BJ (cell line): ENCODE data around the gene DYNLRB1. TPM values are rescaled to one million over a fixed set of nuclear protein-coding genes. Genes with fewer than 3 reads are reported as not detected.

Source experiments
- CTCF ChIA-PET: fragments of 350-600 bp; formaldehyde crosslinking; extraction: SDS; loops from one replicate; lab custom pipeline; 2021; ENCODE audit warnings: antibody characterized with exemption, inconsistent platforms; lab: Yijun Ruan, JAX
- POLR2A ChIA-PET: fragments of 300-600 bp; sonication (Branson Sonifier 250); formaldehyde crosslinking; extraction: SDS; loops from one replicate; lab custom pipeline; 2021; ENCODE audit warnings: antibody characterized with exemption; lab: Charles Lee
- DNase-seq: peaks from one replicate; pipeline ENCODE4 v3.0.0-alpha.2; 2011; ENCODE audit warnings: low read depth
- H3K27me3 ChIP-seq: 2 replicates; pipeline ENCODE4 v1.6.0; 2011; ENCODE audit warnings: low read length; ENCODE audit not compliant: control insufficient read depth, insufficient read depth
- H3K36me3 ChIP-seq: 2 replicates; pipeline ENCODE4 v1.5.1; 2011; ENCODE audit warnings: low read length; ENCODE audit not compliant: control insufficient read depth, insufficient read depth
- H3K4me3 ChIP-seq: 2 replicates; pipeline ENCODE4 v1.5.1; 2011; ENCODE audit warnings: low read depth, mild to moderate bottlenecking, control low read depth, low read length
- CTCF ChIP-seq: IDR thresholded peaks from 2 replicates; pipeline ENCODE4 v1.5.1; 2011; ENCODE audit warnings: low read depth, mild to moderate bottlenecking, control low read depth, inconsistent platforms, low read length, moderate library complexity; ENCODE audit not compliant: insufficient read depth
- polyA minus RNA-seq: library from RNA; depleted of rRNA, polyadenylated mRNA; stranded (reverse); fragments of >200 nt; gene quantifications from 2 replicates; pipeline ENCODE4 v1.2.3, GENCODE V29; 2011; rRNA and poly(A)+ RNA removed
- polyA plus RNA-seq: library from polyadenylated mRNA; depleted of rRNA; stranded (reverse); fragments of >200 nt; gene quantifications from 2 replicates; pipeline ENCODE4 v1.2.3, GENCODE V29; 2011; rRNA removed

Gene DYNLRB1
- polyA plus RNA-seq (310 and 320 TPM in 2 replicates), polyA minus RNA-seq (119 and 193 TPM in 2 replicates)

GRCh38 chr20:34516247-34517113 is at the start of gene DYNLRB1:
DYNLRB1 (plus strand) TSS chr20:34516422; CDS start chr20:34516459, 37 bp downstream.
- peaks cover 1% of the 10 kb centered on the region for H3K36me3 ChIP-seq
- POLR2A ChIA-PET: interaction anchor here (0.5 to 0.6 kb wide), 3 partner anchors 13 to 263 kb away, joined by 3 to 4 read pairs (median 3); partner anchors contain the start of gene ITCH
- H3K27me3 ChIP-seq: no peaks in the 10 kb centered on the region
- DNase-seq: peak; percentile 77
- H3K4me3 ChIP-seq: peak within 1 kb of the TSS; percentile 93
- no peak for TF ChIP-seq CTCF
- CTCF ChIA-PET: interaction anchor here (0.6 to 9.3 kb wide), 9 partner anchors 10 to 326 kb away, joined by 3 to 63 read pairs (median 3); no protein-coding TSS in a partner anchor

GRCh38 chr20:34468951-34469350 is 47.3 kb upstream of the DYNLRB1 start:
- ChIA-PET CTCF (no interaction called here), POLR2A (no interaction called here)
- no peak for DNase-seq
- TF ChIP-seq CTCF: no peak
- H3K27me3 ChIP-seq: no peaks in the 10 kb centered on the region
- H3K36me3 ChIP-seq: peaks cover 2% of the 10 kb centered on the region; the same call in 1 of the 2 replicates
- no peak overlapping the region for H3K4me3 ChIP-seq

GRCh38 chr20:34472246-34472925 is 43.8 kb upstream of the DYNLRB1 start:
- peak; percentile 46 for DNase-seq
- ChIA-PET CTCF (interaction anchor here (0.7 to 2.3 kb wide), 5 partner anchors 10 to 232 kb away, joined by 3 to 43 read pairs (median 6); no protein-coding TSS in a partner anchor), POLR2A (interaction anchor here (0.6 kb wide), 1 partner anchor 277 kb away, joined by 3 read pairs; no protein-coding TSS in a partner anchor)
- Histone ChIP-seq H3K4me3 (no peak overlapping the region), H3K36me3 (peaks cover 3% of the 10 kb centered on the region), H3K27me3 (no peaks in the 10 kb centered on the region)
- TF ChIP-seq CTCF: no peak

- Histone ChIP-seq H3K36me3 (peaks cover 4% of the 10 kb centered on the region), H3K4me3 (no peak overlapping the region), H3K27me3 (no peaks in the 10 kb centered on the region)
- peak; percentile 53 for TF ChIP-seq CTCF
- no peak for DNase-seq
- POLR2A ChIA-PET: no interaction called here
- CTCF ChIA-PET: interaction anchor here (0.7 to 2.3 kb wide), 7 partner anchors 9 to 283 kb away, joined by 3 to 43 read pairs (median 3); no protein-coding TSS in a partner anchor
Observed at GRCh38 chr20:34473262-34473883, 42.8 kb upstream of the DYNLRB1 start.
